ENCODE measurements around the gene SPTBN1.

The SPTBN1 gene

DNA sequence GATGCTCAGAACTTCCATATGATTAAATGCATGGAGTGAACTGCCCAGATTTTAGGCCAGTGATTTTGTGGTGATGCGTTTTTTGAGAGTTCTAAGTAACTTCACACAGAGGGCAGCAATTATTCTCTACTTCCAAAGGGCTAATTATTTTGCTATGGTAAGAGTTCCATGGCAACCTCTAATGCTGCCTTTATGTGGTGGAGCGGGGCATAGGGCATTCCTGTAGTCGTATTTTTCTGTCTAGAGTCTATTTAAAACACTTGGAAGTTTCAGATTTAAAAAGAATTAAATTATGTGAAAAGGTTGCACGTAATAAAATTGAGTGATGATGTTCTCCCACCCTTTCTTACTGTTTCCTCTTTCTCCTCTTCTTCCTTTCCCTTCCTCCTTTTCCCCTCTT, 203.4 kb downstream of the SPTBN1 start:
- TF ChIP-seq, protein P1, sequence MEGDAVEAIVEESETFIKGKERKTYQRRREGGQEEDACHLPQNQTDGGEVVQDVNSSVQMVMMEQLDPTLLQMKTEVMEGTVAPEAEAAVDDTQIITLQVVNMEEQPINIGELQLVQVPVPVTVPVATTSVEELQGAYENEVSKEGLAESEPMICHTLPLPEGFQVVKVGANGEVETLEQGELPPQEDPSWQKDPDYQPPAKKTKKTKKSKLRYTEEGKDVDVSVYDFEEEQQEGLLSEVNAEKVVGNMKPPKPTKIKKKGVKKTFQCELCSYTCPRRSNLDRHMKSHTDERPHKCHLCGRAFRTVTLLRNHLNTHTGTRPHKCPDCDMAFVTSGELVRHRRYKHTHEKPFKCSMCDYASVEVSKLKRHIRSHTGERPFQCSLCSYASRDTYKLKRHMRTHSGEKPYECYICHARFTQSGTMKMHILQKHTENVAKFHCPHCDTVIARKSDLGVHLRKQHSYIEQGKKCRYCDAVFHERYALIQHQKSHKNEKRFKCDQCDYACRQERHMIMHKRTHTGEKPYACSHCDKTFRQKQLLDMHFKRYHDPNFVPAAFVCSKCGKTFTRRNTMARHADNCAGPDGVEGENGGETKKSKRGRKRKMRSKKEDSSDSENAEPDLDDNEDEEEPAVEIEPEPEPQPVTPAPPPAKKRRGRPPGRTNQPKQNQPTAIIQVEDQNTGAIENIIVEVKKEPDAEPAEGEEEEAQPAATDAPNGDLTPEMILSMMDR (conservative IDR thresholded peaks at IDR 0.05), result no peak
- TF ChIP-seq ZFX (IDR thresholded peaks at IDR 0.05), result no peak

DNA sequence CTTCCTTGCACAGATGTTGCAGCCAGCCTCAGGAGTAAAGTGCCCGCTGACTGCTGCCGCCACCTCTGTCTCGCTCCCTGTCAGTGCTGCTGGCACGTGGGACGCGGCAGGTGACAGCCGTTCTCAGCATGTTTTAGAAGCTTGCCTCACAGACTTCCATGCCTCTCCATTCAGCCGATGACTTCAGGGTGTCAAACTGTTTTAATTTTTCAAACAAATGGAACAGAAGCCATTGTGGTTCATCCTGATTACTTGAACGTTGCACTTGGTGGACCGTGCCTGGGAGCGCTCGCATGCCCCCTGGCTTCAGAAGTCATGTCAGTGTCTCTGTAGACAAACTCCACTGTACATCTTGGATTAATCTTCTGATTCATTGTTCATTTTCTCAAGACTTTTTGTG, 204.6 kb downstream of the SPTBN1 start:
- no peak overlapping the region for H3K27ac ChIP-seq
- TF ChIP-seq ZFX (IDR thresholded peaks at IDR 0.05), result no peak
- TF ChIP-seq, protein P1 (conservative IDR thresholded peaks at IDR 0.05), result 0 out of 2 replicates have a peak, but pooled peaks have one; percentile 5

More for the DNA sequence above, 203.4 kb downstream of the SPTBN1 start:
- H3K27ac ChIP-seq, result no peak overlapping the region

DNA sequence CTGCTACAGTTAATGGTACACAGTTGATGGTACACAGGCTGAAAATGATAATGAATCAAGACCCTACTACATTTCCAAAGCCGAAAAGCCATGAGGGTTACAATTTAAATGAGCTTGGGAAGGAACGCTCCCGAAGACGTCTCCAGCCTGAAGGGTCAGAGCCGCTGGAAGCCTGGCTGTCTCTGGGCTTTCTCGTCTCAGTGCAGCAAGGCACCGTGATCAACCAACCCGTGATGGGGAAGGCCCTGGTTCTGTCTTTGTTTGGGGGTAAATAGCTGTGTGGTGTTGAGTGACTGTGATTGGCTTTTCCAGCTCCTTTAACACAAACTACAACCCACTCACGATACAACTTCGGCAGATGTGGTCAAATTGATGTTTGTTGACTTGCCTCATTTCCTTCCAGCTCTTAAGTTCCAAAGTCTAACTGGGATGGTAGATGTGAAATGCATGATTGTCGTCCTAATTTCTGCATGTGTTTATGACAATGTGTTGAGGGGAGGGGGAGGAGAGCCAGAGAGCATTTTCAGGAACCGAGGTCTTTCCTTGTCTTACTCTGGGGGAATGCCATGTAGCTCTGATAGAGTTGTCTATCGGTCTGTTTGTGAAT, 207.4 kb downstream of the SPTBN1 start:
- H3K27ac ChIP-seq, result no peak overlapping the region
- TF ChIP-seq, protein P1 (conservative IDR thresholded peaks at IDR 0.05), result no peak
- TF ChIP-seq ZFX (IDR thresholded peaks at IDR 0.05), result no peak

DNA sequence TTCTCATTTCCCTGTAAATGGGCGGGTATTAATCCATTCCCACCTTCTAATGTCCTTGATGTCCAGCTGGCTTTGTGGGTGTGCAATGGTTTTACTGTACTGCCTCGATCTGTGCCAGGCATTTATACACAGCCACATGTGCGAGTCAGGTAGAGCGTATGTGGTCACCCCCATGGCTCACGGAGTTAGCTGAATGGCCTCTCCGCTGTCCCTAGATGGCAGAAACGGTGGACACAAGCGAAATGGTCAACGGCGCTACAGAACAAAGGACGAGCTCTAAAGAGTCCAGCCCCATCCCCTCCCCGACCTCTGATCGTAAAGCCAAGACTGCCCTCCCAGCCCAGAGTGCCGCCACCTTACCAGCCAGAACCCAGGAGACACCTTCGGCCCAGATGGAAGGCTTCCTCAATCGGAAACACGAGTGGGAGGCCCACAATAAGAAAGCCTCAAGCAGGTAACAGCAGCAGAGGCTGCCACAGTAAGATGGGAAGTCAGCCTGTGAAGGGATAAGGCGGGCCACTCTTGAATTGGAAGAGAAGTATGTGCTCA, 208.2 kb downstream of the SPTBN1 start:
- TF ChIP-seq, protein P1 (conservative IDR thresholded peaks at IDR 0.05), result no peak
- no peak for TF ChIP-seq ZFX (IDR thresholded peaks at IDR 0.05)
- H3K27ac ChIP-seq, result no peak overlapping the region

DNA sequence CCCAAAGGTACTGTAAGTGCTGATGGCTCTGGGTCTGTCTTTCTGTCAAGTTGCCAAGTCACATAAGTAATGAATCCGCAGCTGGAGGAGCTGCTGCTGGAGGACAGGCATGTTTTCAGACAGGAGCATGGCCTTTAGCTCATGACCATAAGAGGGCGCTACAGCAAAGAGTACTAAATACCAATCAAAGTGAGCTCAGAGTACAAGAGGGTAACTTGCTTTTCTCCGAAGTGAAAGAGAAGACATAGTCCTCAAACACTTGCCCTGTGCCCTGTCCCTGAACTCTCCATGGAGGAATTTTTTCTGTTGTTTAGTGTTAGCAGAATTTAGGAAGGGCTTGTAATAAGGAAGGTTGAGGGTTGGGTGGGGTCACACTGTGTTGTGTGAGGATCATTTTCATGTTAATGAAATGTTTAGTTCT, 209.3 kb downstream of the SPTBN1 start:
- H3K27ac ChIP-seq, result no peak overlapping the region
- TF ChIP-seq ZFX (IDR thresholded peaks at IDR 0.05), result no peak
- TF ChIP-seq, protein P1 (conservative IDR thresholded peaks at IDR 0.05), result peak; percentile 45

DNA sequence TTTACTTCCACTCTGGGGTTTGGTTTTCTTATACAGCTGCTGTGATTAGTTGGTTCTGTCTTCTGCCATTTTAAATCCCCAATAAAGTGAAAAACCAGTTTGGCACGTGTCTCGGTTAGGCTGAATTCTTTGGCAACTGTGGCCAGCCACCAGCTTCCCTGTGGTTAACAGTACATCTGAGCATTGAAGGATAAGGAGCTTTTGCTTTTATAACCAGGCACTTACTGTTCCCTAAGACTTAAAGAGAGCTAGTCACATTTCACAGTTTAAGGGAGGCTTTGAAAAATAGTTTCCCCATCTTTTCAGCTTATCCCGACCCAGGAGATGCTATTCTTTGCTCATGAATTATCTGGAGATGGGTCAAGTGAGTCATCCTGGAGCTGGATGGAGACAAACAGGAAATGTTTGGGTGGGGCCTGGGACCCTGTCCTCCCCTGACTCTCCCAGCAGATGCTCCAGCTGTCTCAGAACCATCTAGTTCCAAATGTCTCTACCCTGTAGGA, 210.1 kb downstream of the SPTBN1 start:
- H3K27ac ChIP-seq, result no peak overlapping the region

More for the DNA sequence above, 210.1 kb downstream of the SPTBN1 start:
- TF ChIP-seq, protein P1 (conservative IDR thresholded peaks at IDR 0.05), result no peak
- TF ChIP-seq ZFX (IDR thresholded peaks at IDR 0.05), result no peak

All from C4-2B (cell line).